Uterus (tissue), 2 donors: ENCODE data around the gene AIPL1.

Experiments
- CTCF ChIP-seq, 4 experiments: fragments of 200-600 bp in 2 of 4; fragments of 450-650 bp in 2 of 4; sonication (generic) in 2 of 4; IDR thresholded peaks; one replicate each; pipeline ENCODE4 v1.5.1; 2016 to 2019; ENCODE audit warnings: antibody characterized with exemption in 4 of 4, mild to moderate bottlenecking in 2 of 4, moderate library complexity in 1 of 4
- POLR2A ChIP-seq, 2 donors: fragments of 450-650 bp; IDR thresholded peaks; one replicate each; pipeline ENCODE4 v1.6.1; 2016; ENCODE audit warnings: antibody characterized with exemption in 2 of 2, mild to moderate bottlenecking in 1 of 2, moderate library complexity in 1 of 2

- TF ChIP-seq CTCF (IDR thresholded peaks at IDR 0.05), result no peak
- TF ChIP-seq POLR2A (IDR thresholded peaks at IDR 0.05), result no peak
Observed at GRCh38 chr17:6430769-6431168, 4.2 kb downstream of the AIPL1 start.
